Measurements from ENCODE around the gene CCL23. TPM values are rescaled to one million over a fixed set of nuclear protein-coding genes. Genes with fewer than 3 reads are reported as not detected.
"Not testable (repeated sequence)": the region's sequence is repeated elsewhere in the genome, so short reads cannot be mapped to it uniquely, and the experiment has no call there.

CCL23 gene
- total RNA-seq, 1 experiment from 2014 or later: not detected

DNA sequence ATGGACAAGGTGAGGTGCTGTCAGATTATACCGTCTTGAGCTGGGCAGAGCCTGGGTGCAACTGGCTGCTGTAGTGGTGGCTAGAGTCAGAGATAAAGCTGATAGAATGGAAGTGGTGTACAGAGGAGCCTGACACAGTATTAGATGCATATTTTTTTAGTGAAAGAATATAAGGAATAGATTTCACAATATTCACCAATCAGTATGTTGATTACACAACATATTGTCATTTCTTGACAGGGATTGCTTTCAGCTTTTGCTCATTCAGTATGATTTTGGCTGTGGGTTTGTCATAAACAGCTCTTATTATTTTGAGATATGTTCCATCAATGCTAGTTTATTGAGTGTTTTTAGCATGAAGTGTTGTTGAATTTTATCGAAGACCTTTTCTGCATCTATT is 1.7 kb upstream of the CCL23 start:
- no peaks in the 10 kb centered on the region for H3K27me3 ChIP-seq (replicated peaks; ENCODE audit: control insufficient read depth, insufficient read depth, low read length)
- Mint-ChIP-seq H3K9me3 (ENCODE audit: unreplicated experiment) (no peaks in the 10 kb centered on the region), H3K27ac (ENCODE audit: unreplicated experiment) (no peak overlapping the region), H3K27me3 (ENCODE audit: insufficient read depth, unreplicated experiment) (peaks cover 10% of the 10 kb centered on the region), H3K36me3 (ENCODE audit: insufficient read depth, unreplicated experiment) (no peaks in the 10 kb centered on the region), H3K4me1 (ENCODE audit: low read depth, unreplicated experiment) (no peaks in the 10 kb centered on the region), H3K4me3 (ENCODE audit: unreplicated experiment) (no peak overlapping the region)
- no peak overlapping the region for H3K4me3 ChIP-seq (ENCODE audit: low read depth, low read length)
- no peaks in the 10 kb centered on the region for H3K9me3 ChIP-seq
- ChIA-PET POLR2A (interaction anchor here (0.5 kb wide), 1 partner anchor 1462 kb away, joined by 3 read pairs; no protein-coding TSS in a partner anchor), CTCF (interaction anchor here (0.9 kb wide), 1 partner anchor 50 kb away, joined by 3 read pairs; no protein-coding TSS in a partner anchor)
- TF ChIP-seq, protein P1, sequence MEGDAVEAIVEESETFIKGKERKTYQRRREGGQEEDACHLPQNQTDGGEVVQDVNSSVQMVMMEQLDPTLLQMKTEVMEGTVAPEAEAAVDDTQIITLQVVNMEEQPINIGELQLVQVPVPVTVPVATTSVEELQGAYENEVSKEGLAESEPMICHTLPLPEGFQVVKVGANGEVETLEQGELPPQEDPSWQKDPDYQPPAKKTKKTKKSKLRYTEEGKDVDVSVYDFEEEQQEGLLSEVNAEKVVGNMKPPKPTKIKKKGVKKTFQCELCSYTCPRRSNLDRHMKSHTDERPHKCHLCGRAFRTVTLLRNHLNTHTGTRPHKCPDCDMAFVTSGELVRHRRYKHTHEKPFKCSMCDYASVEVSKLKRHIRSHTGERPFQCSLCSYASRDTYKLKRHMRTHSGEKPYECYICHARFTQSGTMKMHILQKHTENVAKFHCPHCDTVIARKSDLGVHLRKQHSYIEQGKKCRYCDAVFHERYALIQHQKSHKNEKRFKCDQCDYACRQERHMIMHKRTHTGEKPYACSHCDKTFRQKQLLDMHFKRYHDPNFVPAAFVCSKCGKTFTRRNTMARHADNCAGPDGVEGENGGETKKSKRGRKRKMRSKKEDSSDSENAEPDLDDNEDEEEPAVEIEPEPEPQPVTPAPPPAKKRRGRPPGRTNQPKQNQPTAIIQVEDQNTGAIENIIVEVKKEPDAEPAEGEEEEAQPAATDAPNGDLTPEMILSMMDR (IDR thresholded peaks at IDR 0.05; ENCODE audit: insufficient read depth in 1 of 2, low read depth in 1 of 2, low read length in 1 of 2, severe bottlenecking in 1 of 2, unreplicated experiment in 1 of 2): no peak
- DNase-seq: no peak
- BruUV-seq (replicated peaks): no TSS peak
- H3K36me3 ChIP-seq (ENCODE audit: control insufficient read depth, insufficient read depth, low read length): no peaks in the 10 kb centered on the region
- intact Hi-C loops (cut with micrococcal nuclease; ENCODE audit: unreplicated experiment): no loop called here
- no peaks in the 10 kb centered on the region for H3K4me1 ChIP-seq

DNA sequence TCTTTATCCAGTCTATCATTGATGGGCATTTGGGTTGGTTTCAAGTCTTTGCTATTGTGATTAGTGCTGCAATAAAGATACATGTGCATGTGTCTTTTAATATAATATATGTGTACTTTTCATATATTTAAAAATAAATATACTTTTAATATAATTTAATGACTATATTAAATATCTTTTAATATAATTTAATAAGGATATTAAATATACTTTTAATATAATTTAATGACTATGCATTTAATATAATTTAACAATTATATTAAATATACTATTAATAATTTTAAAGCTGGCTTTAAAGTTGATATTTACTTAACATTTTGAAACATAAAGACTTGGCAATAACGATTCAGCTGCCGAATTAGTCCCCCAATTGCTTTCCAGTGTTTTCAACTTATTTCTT is 1.2 kb downstream of the CCL23 start:
- ChIA-PET POLR2A (no interaction called here), CTCF (no interaction called here)
- no peaks in the 10 kb centered on the region for H3K4me1 ChIP-seq
- no peak overlapping the region for H3K27ac Mint-ChIP-seq (ENCODE audit: unreplicated experiment)
- no peaks in the 10 kb centered on the region for H3K9me3 ChIP-seq
- H3K4me3 Mint-ChIP-seq (ENCODE audit: unreplicated experiment): no peak overlapping the region
- TF ChIP-seq, protein P1 (IDR thresholded peaks at IDR 0.05; ENCODE audit: insufficient read depth in 1 of 2, low read depth in 1 of 2, low read length in 1 of 2, severe bottlenecking in 1 of 2, unreplicated experiment in 1 of 2): no peak
- no peaks in the 10 kb centered on the region for H3K36me3 ChIP-seq (ENCODE audit: control insufficient read depth, insufficient read depth, low read length)
- no peaks in the 10 kb centered on the region for H3K9me3 Mint-ChIP-seq (ENCODE audit: unreplicated experiment)
- H3K4me3 ChIP-seq (ENCODE audit: low read depth, low read length): no peak overlapping the region
- DNase-seq: no peak
- no peaks in the 10 kb centered on the region; the same call in 1 of the 2 replicates for H3K27me3 ChIP-seq (replicated peaks; ENCODE audit: control insufficient read depth, insufficient read depth, low read length)
- intact Hi-C loops (cut with micrococcal nuclease; ENCODE audit: unreplicated experiment): no loop called here
- H3K27me3 Mint-ChIP-seq (ENCODE audit: insufficient read depth, unreplicated experiment): peaks cover 11% of the 10 kb centered on the region
- no TSS peak for BruUV-seq (replicated peaks)
- H3K36me3 Mint-ChIP-seq (ENCODE audit: insufficient read depth, unreplicated experiment): no peaks in the 10 kb centered on the region
- H3K4me1 Mint-ChIP-seq (ENCODE audit: low read depth, unreplicated experiment): no peaks in the 10 kb centered on the region

DNA sequence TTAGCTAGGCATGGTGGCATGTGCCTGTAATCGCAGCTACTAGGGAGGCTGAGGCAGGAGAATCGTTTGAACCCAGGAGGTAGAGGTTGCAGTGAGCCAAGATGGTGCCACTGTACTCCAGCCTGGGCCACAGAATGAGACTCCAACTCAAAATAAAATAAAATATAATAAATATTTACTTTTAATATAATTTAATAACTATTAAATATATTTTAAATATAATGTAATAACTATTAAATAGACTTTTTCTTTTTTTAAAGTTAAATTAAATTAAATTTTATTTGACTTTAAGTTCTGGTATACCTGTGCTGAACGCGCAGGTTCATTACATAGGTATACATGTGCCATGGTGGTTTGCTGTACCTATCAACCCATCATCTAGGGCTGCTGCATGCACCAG is 1.9 kb downstream of the CCL23 start:
- CTCF ChIA-PET; H3K9me3 Mint-ChIP-seq (ENCODE audit: unreplicated experiment); H3K4me1 Mint-ChIP-seq (ENCODE audit: low read depth, unreplicated experiment); POLR2A ChIA-PET; H3K27me3 Mint-ChIP-seq (ENCODE audit: insufficient read depth, unreplicated experiment); H3K27me3 ChIP-seq (replicated peaks; ENCODE audit: control insufficient read depth, insufficient read depth, low read length); H3K36me3 ChIP-seq (ENCODE audit: control insufficient read depth, insufficient read depth, low read length); H3K4me3 Mint-ChIP-seq (ENCODE audit: unreplicated experiment); H3K36me3 Mint-ChIP-seq (ENCODE audit: insufficient read depth, unreplicated experiment); H3K4me3 ChIP-seq (ENCODE audit: low read depth, low read length); H3K4me1 ChIP-seq; H3K27ac Mint-ChIP-seq (ENCODE audit: unreplicated experiment); DNase-seq; H3K9me3 ChIP-seq; BruUV-seq (replicated peaks); intact Hi-C loops (cut with micrococcal nuclease; ENCODE audit: unreplicated experiment): not testable (repeated sequence)

DNA sequence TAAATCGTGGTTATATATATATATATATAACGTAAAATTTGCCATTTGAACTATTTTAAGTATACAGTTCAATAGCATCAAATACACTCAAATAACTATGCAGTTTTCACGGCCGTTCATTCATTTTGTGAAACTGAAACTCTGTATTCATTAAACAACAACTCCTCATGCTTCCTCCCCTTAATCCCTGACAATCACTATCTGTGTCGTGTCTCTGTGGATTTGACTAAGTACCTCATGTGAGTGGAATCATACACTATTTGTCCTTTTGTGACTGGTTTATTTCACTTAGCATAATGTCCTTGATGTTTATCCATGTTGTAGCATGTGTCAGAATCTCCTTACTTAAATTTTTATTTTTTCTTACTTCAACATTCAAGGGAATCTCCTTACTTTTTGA is 2.8 kb downstream of the CCL23 start:
- H3K4me3 ChIP-seq (ENCODE audit: low read depth, low read length): no peak overlapping the region
- TF ChIP-seq, protein P1 (IDR thresholded peaks at IDR 0.05; ENCODE audit: insufficient read depth in 1 of 2, low read depth in 1 of 2, low read length in 1 of 2, severe bottlenecking in 1 of 2, unreplicated experiment in 1 of 2): no peak
- H3K27me3 ChIP-seq (replicated peaks; ENCODE audit: control insufficient read depth, insufficient read depth, low read length): no peaks in the 10 kb centered on the region; the same call in 1 of the 2 replicates
- H3K27ac Mint-ChIP-seq (ENCODE audit: unreplicated experiment): no peak overlapping the region
- H3K4me1 Mint-ChIP-seq (ENCODE audit: low read depth, unreplicated experiment): no peaks in the 10 kb centered on the region
- H3K36me3 Mint-ChIP-seq (ENCODE audit: insufficient read depth, unreplicated experiment): no peaks in the 10 kb centered on the region
- H3K27me3 Mint-ChIP-seq (ENCODE audit: insufficient read depth, unreplicated experiment): peaks cover 3% of the 10 kb centered on the region
- no peaks in the 10 kb centered on the region for H3K4me1 ChIP-seq
- H3K9me3 Mint-ChIP-seq (ENCODE audit: unreplicated experiment): no peaks in the 10 kb centered on the region
- no peak for DNase-seq
- no TSS peak for BruUV-seq (replicated peaks)
- H3K9me3 ChIP-seq: no peaks in the 10 kb centered on the region
- CTCF ChIA-PET: no interaction called here
- POLR2A ChIA-PET: no interaction called here
- no peak overlapping the region for H3K4me3 Mint-ChIP-seq (ENCODE audit: unreplicated experiment)
- no peaks in the 10 kb centered on the region for H3K36me3 ChIP-seq (ENCODE audit: control insufficient read depth, insufficient read depth, low read length)
- intact Hi-C loops (cut with micrococcal nuclease; ENCODE audit: unreplicated experiment): no loop called here
